Hepatocyte (in vitro differentiated cells): ENCODE results near the gene NHLRC4.

ENCODE experiments used
- CTCF ChIP-seq: fragments of 200-600 bp; sonication (generic); IDR thresholded peaks from 2 replicates; pipeline ENCODE4 v1.5.1; 2016; ENCODE audit warnings: antibody characterized with exemption, mild to moderate bottlenecking; ENCODE audit not compliant: poor library complexity
- EZH2 ChIP-seq: fragments of 200-600 bp; sonication (generic); IDR thresholded peaks from 2 replicates; pipeline ENCODE4 v1.6.1; 2016; ENCODE audit warnings: antibody characterized with exemption, mild to moderate bottlenecking, borderline replicate concordance

- TF ChIP-seq EZH2 (no peak), CTCF (no peak)
These were observed 38.4 kb upstream of the NHLRC4 start for GRCh38 chr16:528111-529011.
